PC-3 (cell line): Measurements from ENCODE around the gene SYT5. TPM values are rescaled to one million over a fixed set of nuclear protein-coding genes. Genes with fewer than 3 reads are reported as not detected.
"Not testable (repeated sequence)": the region's sequence is repeated elsewhere in the genome, so short reads cannot be mapped to it uniquely, and the experiment has no call there.

Experiments
- ATAC-seq: fragments of 200-7000 bp; cut with Tn5 transposase; 2 replicates; pipeline ENCODE4 v1.9.1; 2020; ENCODE audit warnings: mild to moderate bottlenecking, moderate library complexity
- BruUV-seq: library from RNA; stranded (reverse); fragments of 400-500 nt; replicated peaks from 2 replicates; lab custom pipeline; 2021; lab: Mats Ljungman, UMichigan
- CTCF ChIA-PET: fragments of 300-600 bp; sonication (Branson Sonifier 250); formaldehyde crosslinking; loops from one replicate; lab custom pipeline; 2022; ENCODE audit warnings: antibody characterized with exemption; lab: Charles Lee
- POLR2A ChIA-PET: fragments of 300-600 bp; sonication (Branson Sonifier 250); formaldehyde crosslinking; loops from one replicate; lab custom pipeline; 2022; ENCODE audit warnings: antibody characterized with exemption; ENCODE audit not compliant: unreplicated experiment; lab: Charles Lee
- DNase-seq: peaks from one replicate; pipeline ENCODE4 v3.0.0-alpha.2; 2015
- H2AFZ ChIP-seq: fragments of 300-600 bp; sonication (generic); 2 replicates; pipeline ENCODE4 v1.6.0; 2016; ENCODE audit warnings: antibody characterized with exemption, low read length
- H3F3A ChIP-seq: fragments of 300-600 bp; sonication (generic); one replicate; pipeline ENCODE4 v1.6.0; 2017; ENCODE audit warnings: antibody characterized with exemption, low read length, control low read depth, mild to moderate bottlenecking; ENCODE audit not compliant: unreplicated experiment
- H3K27ac ChIP-seq: fragments of 300-600 bp; sonication (generic); 2 replicates; pipeline ENCODE4 v1.5.1; 2016; ENCODE audit warnings: mild to moderate bottlenecking, low read length
- H3K27me3 ChIP-seq: fragments of 300-600 bp; sonication (generic); 2 replicates; pipeline ENCODE4 v1.6.1; 2016; ENCODE audit warnings: low read length, mixed read lengths
- H3K36me3 ChIP-seq: fragments of 300-600 bp; sonication (generic); 2 replicates; pipeline ENCODE4 v1.6.1; 2016; ENCODE audit warnings: low read depth, mixed run types, low read length, mixed read lengths
- H3K4me1 ChIP-seq: fragments of 300-600 bp; sonication (generic); 2 replicates; pipeline ENCODE4 v1.5.1; 2016; ENCODE audit warnings: low read length; ENCODE audit not compliant: insufficient read depth
- H3K4me2 ChIP-seq: fragments of 300-600 bp; sonication (generic); 2 replicates; pipeline ENCODE4 v1.6.0; 2016; ENCODE audit warnings: low read length
- H3K4me3 ChIP-seq: fragments of 300-600 bp; sonication (generic); 2 replicates; pipeline ENCODE4 v1.5.1; 2016; ENCODE audit warnings: mild to moderate bottlenecking, low read length, mixed read lengths
- H3K79me2 ChIP-seq: fragments of 300-600 bp; sonication (generic); 2 replicates; pipeline ENCODE4 v1.6.1; 2017; ENCODE audit warnings: low read length, mixed read lengths
- H3K9ac ChIP-seq: fragments of 300-600 bp; sonication (generic); 2 replicates; pipeline ENCODE4 v1.6.0; 2016; ENCODE audit warnings: mild to moderate bottlenecking, low read length
- H3K9me2 ChIP-seq: fragments of 300-600 bp; sonication (generic); replicated peaks from 2 replicates; pipeline ENCODE4 v1.6.1; 2016; ENCODE audit warnings: mixed run types, low read length, mixed read lengths
- H3K9me3 ChIP-seq: fragments of 300-600 bp; sonication (generic); 2 replicates; pipeline ENCODE4 v1.6.1; 2016; ENCODE audit warnings: low read length, mixed read lengths
- H4K20me1 ChIP-seq: fragments of 300-600 bp; sonication (generic); 2 replicates; pipeline ENCODE4 v1.6.1; 2016; ENCODE audit warnings: low read length, mixed read lengths
- CTCF ChIP-seq: fragments of 300-600 bp; sonication (generic); conservative IDR thresholded peaks from 2 replicates; pipeline ENCODE4 v1.5.1; 2017; ENCODE audit warnings: antibody characterized with exemption, low read depth, mild to moderate bottlenecking, low read length
- EZH2 ChIP-seq: fragments of 300-600 bp; sonication (generic); IDR thresholded peaks from one replicate; pipeline ENCODE4 v1.6.1; 2017; ENCODE audit warnings: antibody characterized with exemption, mild to moderate bottlenecking, low read length; ENCODE audit not compliant: unreplicated experiment
- EZH2phosphoT487 ChIP-seq: fragments of 300-600 bp; sonication (generic); IDR thresholded peaks from 2 replicates; pipeline ENCODE4 v1.6.1; 2018; ENCODE audit warnings: mild to moderate bottlenecking, antibody characterized with exemption, low read length, borderline replicate concordance
- intact Hi-C: fragments of 100-400 bp; cut with micrococcal nuclease; formaldehyde crosslinking; loops from 2 replicates; pipeline ENCODE4 v1.9.0; 2023
- total RNA-seq: library from RNA; depleted of rRNA; stranded (reverse); fragments of >200 nt; gene quantifications from 2 replicates; pipeline ENCODE4 v1.2.3, GENCODE V29; 2014

SYT5 gene
- total RNA-seq, 1 experiment from 2014 or later = 2.5 TPM

GRCh38 chr19:55172741-55173140 lies 7.3 kb downstream of the SYT5 start:
- no peaks in the 10 kb centered on the region for H3K79me2 ChIP-seq
- H3K4me3 ChIP-seq = peak overlapping the region; percentile 73
- H2AFZ ChIP-seq = peak overlapping the region; percentile 91
- peak; percentile 40 for ATAC-seq
- POLR2A ChIA-PET = no interaction called here
- no peaks in the 10 kb centered on the region for H4K20me1 ChIP-seq
- CTCF ChIA-PET = no interaction called here
- H3K36me3 ChIP-seq = no peaks in the 10 kb centered on the region
- H3K9ac ChIP-seq = peak overlapping the region; percentile 69
- BruUV-seq = TSS peak; percentile 84
- H3K4me1 ChIP-seq = peaks cover 12% of the 10 kb centered on the region
- H3K4me2 ChIP-seq = peak overlapping the region; percentile 84
- intact Hi-C loops = loop anchor here (5.0 kb wide), 1 partner anchor 40 kb away; no protein-coding TSS in a partner anchor
- peak overlapping the region; percentile 39 for H3K27ac ChIP-seq
- no peak for TF ChIP-seq EZH2
- no peak for TF ChIP-seq EZH2phosphoT487
- TF ChIP-seq CTCF = no peak
- H3K9me2 ChIP-seq = no peaks in the 10 kb centered on the region
- no peaks in the 10 kb centered on the region for H3K27me3 ChIP-seq
- peak; percentile 73 for DNase-seq
- H3K9me3 ChIP-seq = no peaks in the 10 kb centered on the region
- H3F3A ChIP-seq = no peaks in the 10 kb centered on the region

GRCh38 chr19:55172318-55172717 lies 7.8 kb downstream of the SYT5 start:
- BruUV-seq, H3K27me3 ChIP-seq, H3K79me2 ChIP-seq, CTCF ChIA-PET, H3K9ac ChIP-seq, H3K36me3 ChIP-seq, H2AFZ ChIP-seq, H3K27ac ChIP-seq, POLR2A ChIA-PET, H3K9me3 ChIP-seq, H4K20me1 ChIP-seq, H3K9me2 ChIP-seq, ATAC-seq, DNase-seq, H3F3A ChIP-seq: not testable (repeated sequence)
- intact Hi-C loops = loop anchor here (5.0 kb wide), 1 partner anchor 40 kb away; no protein-coding TSS in a partner anchor
- peak overlapping the region; percentile 73; the same call in 1 of the 2 replicates for H3K4me3 ChIP-seq
- H3K4me2 ChIP-seq = peak overlapping the region; percentile 84
- H3K4me1 ChIP-seq = peaks cover 16% of the 10 kb centered on the region

GRCh38 chr19:55171440-55171839 lies 8.6 kb downstream of the SYT5 start:
- TF ChIP-seq EZH2phosphoT487 = no peak
- TF ChIP-seq EZH2 = no peak
- no peak for TF ChIP-seq CTCF
- H3K4me2 ChIP-seq = no peak overlapping the region
- no peaks in the 10 kb centered on the region for H3K27me3 ChIP-seq
- ChIA-PET POLR2A (no interaction called here), CTCF (no interaction called here)
- H3K9ac ChIP-seq = no peak overlapping the region
- H3K9me2 ChIP-seq = no peaks in the 10 kb centered on the region
- H3K9me3 ChIP-seq = no peaks in the 10 kb centered on the region
- H4K20me1 ChIP-seq = no peaks in the 10 kb centered on the region
- H3K4me3 ChIP-seq = no peak overlapping the region
- DNase-seq = no peak
- no peak overlapping the region for H2AFZ ChIP-seq
- no peaks in the 10 kb centered on the region for H3K36me3 ChIP-seq
- H3K27ac ChIP-seq = no peak overlapping the region
- peaks cover 19% of the 10 kb centered on the region for H3K4me1 ChIP-seq
- BruUV-seq = no TSS peak
- no peak for ATAC-seq
- H3F3A ChIP-seq = no peaks in the 10 kb centered on the region
- no peaks in the 10 kb centered on the region for H3K79me2 ChIP-seq
- intact Hi-C loops = loop anchor here (5.0 kb wide), 1 partner anchor 41 kb away; no protein-coding TSS in a partner anchor
